Panc1 (cell line): ENCODE measurements around the gene ST8SIA1.
"Not testable (repeated sequence)": the region's sequence is repeated elsewhere in the genome, so short reads cannot be mapped to it uniquely, and the experiment has no call there.

Experiments
- POLR2AphosphoS5 ChIP-seq: IDR thresholded peaks from 2 replicates; pipeline ENCODE4 v1.6.1; 2012; ENCODE audit warnings: mild to moderate bottlenecking, low read depth, low read length, moderate library complexity
- SIN3A ChIP-seq: IDR thresholded peaks from 2 replicates; pipeline ENCODE4 v1.6.1; 2012; ENCODE audit warnings: low read depth, mild to moderate bottlenecking, low read length, moderate library complexity, borderline replicate concordance; ENCODE audit not compliant: insufficient read depth
- TCF7L2 ChIP-seq: IDR thresholded peaks from 2 replicates; pipeline ENCODE4 v1.6.1; 2011; ENCODE audit warnings: mild to moderate bottlenecking, low read depth, low read length, inconsistent platforms
- TF ChIP-seq, protein P1 (sequence below): fragments of 450-650 bp; IDR thresholded peaks from 2 replicates; pipeline ENCODE4 v1.5.1; 2017; ENCODE audit warnings: mild to moderate bottlenecking
- TF ChIP-seq, protein P2 (sequence below), 2 experiments: IDR thresholded peaks; 2 replicates each; pipeline ENCODE4 v1.6.1; 2011 to 2012; ENCODE audit warnings: low read depth in 2 of 2, control low read depth in 1 of 2, low read length in 1 of 2, mild to moderate bottlenecking in 1 of 2, moderate library complexity in 1 of 2; ENCODE audit not compliant: insufficient read depth in 1 of 2

- TF ChIP-seq, protein P1, sequence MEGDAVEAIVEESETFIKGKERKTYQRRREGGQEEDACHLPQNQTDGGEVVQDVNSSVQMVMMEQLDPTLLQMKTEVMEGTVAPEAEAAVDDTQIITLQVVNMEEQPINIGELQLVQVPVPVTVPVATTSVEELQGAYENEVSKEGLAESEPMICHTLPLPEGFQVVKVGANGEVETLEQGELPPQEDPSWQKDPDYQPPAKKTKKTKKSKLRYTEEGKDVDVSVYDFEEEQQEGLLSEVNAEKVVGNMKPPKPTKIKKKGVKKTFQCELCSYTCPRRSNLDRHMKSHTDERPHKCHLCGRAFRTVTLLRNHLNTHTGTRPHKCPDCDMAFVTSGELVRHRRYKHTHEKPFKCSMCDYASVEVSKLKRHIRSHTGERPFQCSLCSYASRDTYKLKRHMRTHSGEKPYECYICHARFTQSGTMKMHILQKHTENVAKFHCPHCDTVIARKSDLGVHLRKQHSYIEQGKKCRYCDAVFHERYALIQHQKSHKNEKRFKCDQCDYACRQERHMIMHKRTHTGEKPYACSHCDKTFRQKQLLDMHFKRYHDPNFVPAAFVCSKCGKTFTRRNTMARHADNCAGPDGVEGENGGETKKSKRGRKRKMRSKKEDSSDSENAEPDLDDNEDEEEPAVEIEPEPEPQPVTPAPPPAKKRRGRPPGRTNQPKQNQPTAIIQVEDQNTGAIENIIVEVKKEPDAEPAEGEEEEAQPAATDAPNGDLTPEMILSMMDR, result not testable (repeated sequence)
- TF ChIP-seq, protein P2, sequence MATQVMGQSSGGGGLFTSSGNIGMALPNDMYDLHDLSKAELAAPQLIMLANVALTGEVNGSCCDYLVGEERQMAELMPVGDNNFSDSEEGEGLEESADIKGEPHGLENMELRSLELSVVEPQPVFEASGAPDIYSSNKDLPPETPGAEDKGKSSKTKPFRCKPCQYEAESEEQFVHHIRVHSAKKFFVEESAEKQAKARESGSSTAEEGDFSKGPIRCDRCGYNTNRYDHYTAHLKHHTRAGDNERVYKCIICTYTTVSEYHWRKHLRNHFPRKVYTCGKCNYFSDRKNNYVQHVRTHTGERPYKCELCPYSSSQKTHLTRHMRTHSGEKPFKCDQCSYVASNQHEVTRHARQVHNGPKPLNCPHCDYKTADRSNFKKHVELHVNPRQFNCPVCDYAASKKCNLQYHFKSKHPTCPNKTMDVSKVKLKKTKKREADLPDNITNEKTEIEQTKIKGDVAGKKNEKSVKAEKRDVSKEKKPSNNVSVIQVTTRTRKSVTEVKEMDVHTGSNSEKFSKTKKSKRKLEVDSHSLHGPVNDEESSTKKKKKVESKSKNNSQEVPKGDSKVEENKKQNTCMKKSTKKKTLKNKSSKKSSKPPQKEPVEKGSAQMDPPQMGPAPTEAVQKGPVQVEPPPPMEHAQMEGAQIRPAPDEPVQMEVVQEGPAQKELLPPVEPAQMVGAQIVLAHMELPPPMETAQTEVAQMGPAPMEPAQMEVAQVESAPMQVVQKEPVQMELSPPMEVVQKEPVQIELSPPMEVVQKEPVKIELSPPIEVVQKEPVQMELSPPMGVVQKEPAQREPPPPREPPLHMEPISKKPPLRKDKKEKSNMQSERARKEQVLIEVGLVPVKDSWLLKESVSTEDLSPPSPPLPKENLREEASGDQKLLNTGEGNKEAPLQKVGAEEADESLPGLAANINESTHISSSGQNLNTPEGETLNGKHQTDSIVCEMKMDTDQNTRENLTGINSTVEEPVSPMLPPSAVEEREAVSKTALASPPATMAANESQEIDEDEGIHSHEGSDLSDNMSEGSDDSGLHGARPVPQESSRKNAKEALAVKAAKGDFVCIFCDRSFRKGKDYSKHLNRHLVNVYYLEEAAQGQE (IDR thresholded peaks at IDR 0.05; ENCODE audit: insufficient read depth in 1 of 2, low read depth in 2 of 2, low read length in 1 of 2), result not testable (repeated sequence)
- not testable (repeated sequence) for TF ChIP-seq POLR2AphosphoS5, SIN3A, TCF7L2
Observed at GRCh38 chr12:22149286-22149685, 185.2 kb downstream of the ST8SIA1 start.
